ENCODE data around the gene NOX5.
"Not testable (repeated sequence)": the region's sequence is repeated elsewhere in the genome, so short reads cannot be mapped to it uniquely, and the experiment has no call there.

NOX5 gene

GRCh38 chr15:69058830-69059556 is 44.5 kb downstream of the NOX5 start:
- DNase-seq (ENCODE audit: low read depth) = peak; percentile 86

GRCh38 chr15:69059557-69059943 is 45.1 kb downstream of the NOX5 start:
- no peak for DNase-seq (ENCODE audit: low read depth)

DNA sequence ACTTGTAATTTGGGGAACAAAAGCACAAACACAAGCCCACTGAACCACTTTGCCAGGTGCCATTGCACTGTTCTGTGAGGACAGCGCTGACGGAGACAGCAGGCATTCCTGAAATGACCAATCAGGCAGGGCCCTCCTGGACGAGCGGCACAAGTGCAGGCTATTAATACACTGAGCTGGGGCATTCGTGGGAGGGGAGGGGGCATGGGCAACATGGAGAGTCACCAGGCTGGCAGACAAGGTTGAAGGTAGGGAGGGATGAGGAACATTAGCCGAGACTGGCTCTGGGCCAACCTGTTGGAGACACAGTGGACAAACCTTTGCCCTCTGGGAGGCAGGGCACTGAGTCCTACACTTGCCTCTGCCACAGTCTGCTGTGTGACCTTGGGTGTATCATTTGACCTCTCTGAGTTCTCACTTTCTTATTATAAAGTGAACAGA is 45.6 kb downstream of the NOX5 start:
- DNase-seq (ENCODE audit: low read depth) = no peak

DNA sequence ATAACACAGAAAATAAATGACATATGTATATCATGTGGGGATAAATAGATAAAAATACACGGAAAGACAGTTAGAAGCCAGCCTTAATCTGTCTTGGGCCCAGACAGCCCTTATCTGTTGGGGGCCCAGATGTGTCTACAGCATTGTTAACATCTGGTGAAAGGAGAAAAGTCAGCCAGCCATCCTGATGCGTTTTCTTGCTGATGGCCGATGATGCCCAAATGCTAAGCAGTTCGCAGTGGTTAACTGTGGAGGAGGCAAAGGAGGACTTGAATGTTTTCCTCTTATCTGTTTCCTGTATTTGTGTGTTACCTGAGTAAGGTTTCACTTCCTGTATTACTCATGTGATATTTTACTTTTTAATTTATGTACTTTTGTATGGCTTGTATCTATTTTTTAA is 46.2 kb downstream of the NOX5 start:
- no peak for DNase-seq (ENCODE audit: low read depth)

GRCh38 chr15:69061414-69061842 is 46.9 kb downstream of the NOX5 start:
- DNase-seq (ENCODE audit: low read depth) = no peak

- no peak for DNase-seq (ENCODE audit: low read depth)
These were observed 50.2 kb downstream of the NOX5 start for GRCh38 chr15:69064649-69065048.

DNA sequence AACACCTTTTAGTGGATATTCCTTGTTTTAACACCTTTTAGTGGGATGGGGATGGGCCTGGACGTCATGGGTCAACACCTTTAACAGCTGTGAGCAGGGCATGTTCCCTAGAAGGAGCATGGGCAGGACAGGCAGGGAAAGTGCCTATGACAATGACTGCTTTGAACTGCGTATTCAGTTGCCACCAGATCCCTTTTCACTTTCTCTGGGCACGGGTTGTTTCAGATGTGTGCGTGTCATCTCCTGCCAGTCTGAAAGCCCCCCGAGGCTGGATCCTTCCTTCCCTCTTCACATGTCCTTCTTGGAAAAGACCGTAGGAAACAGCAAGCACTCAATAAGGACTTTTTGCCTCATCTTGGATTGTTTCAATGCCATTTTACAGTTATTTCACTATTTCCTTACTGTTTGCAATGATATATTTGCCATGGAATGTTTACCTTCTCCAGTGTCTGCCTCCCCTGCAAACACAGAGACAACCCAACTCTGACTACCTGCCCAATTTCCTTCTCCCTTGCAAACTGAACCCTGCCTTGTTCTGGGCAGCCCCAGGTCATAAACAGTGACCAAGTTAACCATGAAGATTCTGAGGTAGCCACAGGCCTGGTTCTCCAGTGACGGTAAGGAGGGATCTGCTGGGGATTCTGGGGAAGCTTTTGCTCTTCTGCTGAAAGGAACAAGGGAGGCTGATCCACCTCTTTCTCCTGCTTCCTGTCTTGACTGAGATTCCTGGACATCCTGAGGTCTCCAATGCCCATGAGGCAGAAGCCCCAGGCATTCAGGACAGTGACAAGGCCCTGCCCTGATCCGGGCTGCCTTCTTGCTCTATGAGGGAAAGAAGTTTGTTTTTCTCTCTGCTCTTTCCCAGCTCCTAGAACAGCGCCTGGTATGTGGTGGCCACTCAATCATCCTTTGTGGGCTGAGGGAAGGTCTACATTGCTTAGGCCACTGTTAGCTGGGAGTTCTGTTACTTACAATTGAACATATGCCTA is 51.8 kb downstream of the NOX5 start:
- DNase-seq (ENCODE audit: low read depth) = no peak

DNA sequence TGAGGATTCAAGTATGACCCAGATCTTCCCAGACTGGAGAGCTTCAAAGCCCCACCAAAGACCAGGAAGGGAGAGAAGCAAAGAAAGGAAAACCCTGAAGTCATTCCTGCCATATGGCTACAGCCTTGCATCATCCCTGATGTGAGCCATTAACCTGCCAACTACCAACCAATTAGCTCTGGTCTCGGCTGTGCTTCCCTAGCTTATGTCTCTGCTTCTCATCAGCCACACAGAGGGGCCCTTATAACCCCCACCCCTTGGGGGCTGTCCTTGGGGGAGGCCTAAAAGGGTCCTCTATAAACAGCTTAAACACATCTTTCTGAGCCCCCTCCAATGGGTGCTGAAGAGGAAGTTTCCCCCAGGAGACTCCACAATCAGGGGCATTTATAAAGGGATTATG is 52.8 kb downstream of the NOX5 start:
- no peak for DNase-seq (ENCODE audit: low read depth)

- no peak for DNase-seq (ENCODE audit: low read depth)
These were observed 53.7 kb downstream of the NOX5 start for GRCh38 chr15:69068157-69068556.

DNA sequence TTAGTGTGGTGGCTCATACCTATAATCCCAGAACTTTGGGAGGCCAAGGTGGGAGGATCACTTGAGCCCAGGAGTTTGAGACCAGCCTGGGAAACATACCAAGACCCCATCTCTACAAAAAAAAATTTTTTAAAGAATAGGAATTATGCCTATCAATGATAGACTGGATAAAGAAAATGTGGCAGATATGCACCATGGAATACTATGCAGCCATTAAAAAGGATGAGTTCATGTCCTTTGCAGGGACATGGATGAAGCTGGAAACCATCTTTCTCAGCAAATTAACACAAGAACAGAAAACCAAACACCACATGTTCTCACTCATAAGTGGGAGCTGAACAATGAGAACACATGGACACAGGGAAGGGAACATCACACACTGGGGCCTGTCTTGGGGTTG is 54.8 kb downstream of the NOX5 start:
- DNase-seq (ENCODE audit: low read depth) = not testable (repeated sequence)

DNA sequence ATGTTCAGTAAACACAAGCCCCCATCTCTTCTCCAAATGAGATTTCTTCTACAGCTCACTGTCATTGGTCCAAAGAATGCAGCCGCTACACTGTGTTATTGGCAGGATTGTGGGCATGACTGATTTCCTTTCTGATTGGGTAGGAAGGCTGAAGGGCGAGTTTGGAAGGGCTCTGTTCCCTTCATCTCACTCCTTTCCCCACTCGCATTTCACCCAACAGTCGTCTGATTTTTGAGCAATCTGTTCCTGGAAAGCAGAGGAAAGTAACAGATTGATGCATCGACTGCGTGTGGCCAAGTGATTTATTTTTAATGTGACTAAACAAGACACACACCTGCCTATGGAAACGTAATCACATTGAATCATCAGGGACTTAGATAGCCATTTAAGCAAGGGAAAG is 55.5 kb downstream of the NOX5 start:
- no peak for DNase-seq (ENCODE audit: low read depth)

DNA sequence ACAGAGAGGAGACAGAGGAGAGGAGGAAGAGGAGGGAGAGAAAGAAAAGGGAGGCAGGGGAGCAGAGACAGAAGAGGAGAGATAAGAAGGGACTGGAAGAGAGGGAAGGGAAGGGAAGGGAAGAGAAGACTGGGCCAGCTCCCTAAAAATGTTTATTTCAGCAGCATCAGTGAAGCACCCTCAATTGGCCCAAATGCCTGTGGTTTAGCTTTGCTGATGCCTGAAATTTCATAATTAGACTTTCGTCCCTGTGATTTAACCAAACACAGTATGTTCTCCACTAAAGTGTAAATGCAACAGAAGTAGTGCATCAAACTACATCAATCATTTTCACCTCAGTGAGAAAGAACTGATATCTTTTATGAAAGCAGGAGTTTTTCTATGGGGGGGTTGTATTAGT is 55.9 kb downstream of the NOX5 start:
- no peak for DNase-seq (ENCODE audit: low read depth)

GRCh38 chr15:69071260-69071659 is 56.8 kb downstream of the NOX5 start:
- no peak for DNase-seq (ENCODE audit: low read depth)

DNA sequence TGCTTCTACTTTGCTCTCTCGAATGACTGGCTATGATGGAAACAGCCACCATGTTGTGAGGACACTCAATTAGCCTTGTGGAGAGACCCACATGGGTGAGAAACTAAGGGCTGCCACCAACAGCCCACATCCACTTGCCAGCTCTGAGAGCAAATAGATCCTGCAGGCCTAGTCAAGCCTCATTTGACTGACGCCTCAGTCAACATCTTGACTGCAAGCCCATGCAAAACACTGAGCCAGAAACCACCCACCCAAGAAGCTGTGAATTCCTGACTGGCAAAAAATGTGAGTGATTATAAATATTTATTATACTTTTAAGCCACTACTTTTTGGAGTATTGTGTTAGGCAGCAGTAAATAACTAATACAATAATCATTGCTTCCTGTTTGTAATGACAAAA is 58.4 kb downstream of the NOX5 start:
- no peak for DNase-seq (ENCODE audit: low read depth)

- peak; percentile 68 for DNase-seq (ENCODE audit: low read depth)
These were observed 59.7 kb downstream of the NOX5 start for GRCh38 chr15:69074001-69074842.

DNA sequence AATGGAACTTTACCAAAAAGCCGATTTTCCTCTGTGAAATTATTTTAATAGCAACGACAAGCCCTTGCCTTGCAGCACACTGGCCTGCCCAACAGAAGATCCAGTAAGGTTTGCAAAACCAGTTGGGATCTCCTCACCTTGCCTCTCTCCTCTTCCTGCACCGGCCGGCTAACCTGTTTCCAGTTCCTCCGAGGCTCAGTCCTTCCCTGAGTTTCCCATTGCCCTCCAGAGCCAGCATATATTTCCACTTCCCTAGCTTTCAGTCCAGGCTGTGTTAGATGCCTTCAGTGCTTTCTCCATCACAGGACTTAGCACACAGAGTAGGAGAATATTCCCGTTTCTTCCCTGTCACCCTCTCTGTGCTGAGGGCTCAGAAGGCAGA is 60.3 kb downstream of the NOX5 start:
- no peak for DNase-seq (ENCODE audit: low read depth)

DNA sequence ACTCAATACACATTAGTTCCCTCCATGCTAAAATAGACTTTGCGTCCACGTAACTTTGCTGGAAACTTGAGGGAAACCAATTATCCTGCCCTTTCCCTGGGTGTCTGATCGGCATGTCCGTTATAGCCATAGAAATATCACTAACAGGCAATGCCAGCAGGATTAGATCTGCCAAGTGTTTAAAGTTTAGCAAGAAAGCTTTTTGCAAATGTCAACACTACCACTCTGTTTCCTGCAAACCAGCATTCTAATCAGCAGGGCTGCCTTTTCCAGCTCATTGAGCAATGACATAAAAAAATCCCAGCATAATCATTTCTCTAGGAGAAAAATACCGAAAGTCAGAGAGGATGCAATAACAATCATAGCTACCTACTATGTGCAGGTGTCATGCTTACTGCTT is 60.9 kb downstream of the NOX5 start:
- no peak for DNase-seq (ENCODE audit: low read depth)

DNA sequence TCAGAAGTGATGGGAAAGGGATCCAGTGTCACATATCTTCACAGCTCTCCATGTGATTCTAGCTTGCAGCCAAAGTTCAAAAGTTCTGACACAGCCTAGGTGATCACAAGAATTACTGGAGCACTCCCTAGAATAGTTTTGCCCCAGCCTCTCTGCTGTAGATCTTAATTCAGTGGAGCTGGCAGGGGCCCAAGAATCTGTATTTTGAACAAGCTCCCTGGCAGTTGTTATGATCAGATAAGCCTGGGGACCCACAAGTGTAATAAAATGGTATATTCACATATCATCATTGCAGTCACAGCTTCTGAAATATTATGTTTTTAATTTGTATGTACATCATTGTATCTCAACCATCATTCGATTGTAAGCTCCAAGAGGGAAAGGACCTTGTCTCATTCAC is 62.3 kb downstream of the NOX5 start:
- no peak for DNase-seq (ENCODE audit: low read depth)

DNA sequence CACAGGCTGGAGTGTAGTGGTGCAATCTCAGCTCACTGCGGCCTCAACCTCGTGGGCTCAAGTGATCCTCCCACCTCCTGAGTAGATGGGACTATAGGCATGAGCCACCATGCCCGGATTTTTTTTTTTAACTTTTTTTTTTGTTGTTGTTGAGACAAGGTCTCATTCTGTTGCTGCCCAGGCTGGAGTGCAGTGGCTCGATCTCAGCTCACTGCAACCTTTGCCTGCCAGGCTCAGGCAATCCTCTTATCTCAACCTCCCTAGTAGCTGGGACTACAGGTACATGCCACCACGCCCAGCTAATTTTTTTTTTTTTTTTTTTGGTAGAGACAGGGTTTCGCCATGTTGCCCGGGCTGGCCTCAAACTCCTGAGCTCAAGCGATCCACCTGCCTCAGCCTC is 64.1 kb downstream of the NOX5 start:
- no peak for DNase-seq (ENCODE audit: low read depth)

DNA sequence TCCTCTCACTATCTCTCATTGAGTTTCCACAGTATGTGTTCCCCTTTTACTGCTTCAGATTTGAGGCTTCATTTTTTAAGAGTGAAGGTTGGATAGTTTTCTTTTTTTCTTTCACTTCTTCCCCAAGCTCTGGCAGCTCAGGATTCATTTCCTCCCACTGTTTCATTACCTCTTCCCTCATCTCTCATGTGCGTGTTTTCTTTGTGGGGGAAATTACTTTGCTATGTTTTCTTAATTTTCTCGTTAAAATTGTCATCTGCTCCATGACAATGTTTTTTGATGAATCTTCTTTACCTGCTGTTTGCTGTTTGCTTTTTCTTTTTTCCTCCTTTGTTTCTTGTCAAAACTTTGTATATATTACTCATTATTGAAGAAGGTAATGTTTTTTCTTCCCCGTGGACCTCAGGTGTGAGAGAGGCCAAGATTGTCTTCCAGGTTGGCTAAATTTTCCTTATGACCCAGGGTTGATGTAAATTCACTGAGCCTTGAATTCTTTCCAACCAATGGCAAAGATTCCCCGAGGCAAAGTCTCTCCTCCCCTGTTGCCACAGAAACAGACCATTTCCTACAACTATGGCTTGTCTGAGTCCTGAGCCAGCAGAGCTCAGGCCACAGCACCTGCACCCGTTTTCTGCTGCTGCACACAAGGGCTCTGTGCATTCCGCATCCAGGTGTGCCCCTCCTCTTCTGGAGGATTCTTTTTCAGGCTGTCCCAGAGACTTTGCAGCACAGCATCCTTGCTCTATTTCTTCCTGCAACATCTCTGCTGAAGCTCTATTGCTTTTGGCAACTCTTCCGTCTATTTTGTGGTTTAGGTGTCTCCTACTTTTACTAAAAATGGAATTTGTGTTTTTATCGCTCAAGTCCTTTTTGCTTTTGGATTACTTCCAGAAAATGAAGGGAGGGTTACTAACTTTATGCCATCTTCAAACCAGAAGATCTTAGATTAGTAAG is 66.1 kb downstream of the NOX5 start:
- peak; percentile 41 for DNase-seq (ENCODE audit: low read depth)

Data from EH (cell line).